GM19099 (cell line): ENCODE data around the gene SPC25.

ENCODE experiments used
- POLR2A ChIP-seq: IDR thresholded peaks from 3 replicates; pipeline ENCODE4 v1.6.1; 2011; ENCODE audit warnings: low read depth; ENCODE audit not compliant: insufficient read length; ENCODE audit errors: extremely low read depth

Gene SPC25

GRCh38 chr2:168912901-168913369, 22.7 kb upstream of the SPC25 start:
- TF ChIP-seq POLR2A, result no peak

DNA sequence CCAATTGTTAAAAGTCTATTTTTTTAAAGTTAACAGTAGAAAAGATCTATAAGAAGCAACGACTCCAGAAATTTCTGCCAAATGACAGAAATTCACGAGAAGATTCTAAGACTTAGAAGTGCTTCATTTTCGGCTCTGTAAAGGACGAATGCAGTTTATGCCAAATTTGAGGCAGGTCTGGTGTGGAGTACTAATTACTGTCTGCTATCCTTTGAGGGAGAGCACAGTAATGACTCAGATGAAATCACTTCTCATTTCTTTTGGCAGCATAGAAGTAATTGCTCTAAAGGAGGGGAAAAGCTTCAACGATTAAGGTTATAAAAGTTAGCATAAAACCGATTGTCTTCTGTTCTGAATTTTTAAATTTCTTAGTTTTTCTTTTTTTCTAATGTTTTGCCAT, 22.2 kb upstream of the SPC25 start:
- no peak for TF ChIP-seq POLR2A

DNA sequence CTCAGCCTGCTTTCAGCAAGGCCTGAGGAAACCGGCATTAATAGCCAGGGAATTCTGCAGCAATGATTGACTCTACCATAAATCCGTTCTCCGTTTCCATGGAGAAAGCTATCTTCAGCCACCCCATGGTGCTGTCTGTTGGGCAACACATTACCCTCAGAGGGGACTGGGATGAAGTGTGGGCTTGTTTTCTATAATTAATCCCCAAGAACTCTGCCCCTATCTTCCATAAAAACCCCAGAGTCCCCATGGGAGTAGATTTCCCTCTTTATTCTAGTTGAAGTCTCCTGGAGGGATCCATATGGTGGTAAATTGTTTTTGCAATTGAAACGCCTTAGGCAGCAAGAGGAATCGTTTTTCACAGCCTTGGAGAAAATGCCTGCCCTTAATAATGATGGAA, 20.1 kb upstream of the SPC25 start:
- no peak for TF ChIP-seq POLR2A

GRCh38 chr2:168907940-168908662, 17.9 kb upstream of the SPC25 start:
- no peak for TF ChIP-seq POLR2A

DNA sequence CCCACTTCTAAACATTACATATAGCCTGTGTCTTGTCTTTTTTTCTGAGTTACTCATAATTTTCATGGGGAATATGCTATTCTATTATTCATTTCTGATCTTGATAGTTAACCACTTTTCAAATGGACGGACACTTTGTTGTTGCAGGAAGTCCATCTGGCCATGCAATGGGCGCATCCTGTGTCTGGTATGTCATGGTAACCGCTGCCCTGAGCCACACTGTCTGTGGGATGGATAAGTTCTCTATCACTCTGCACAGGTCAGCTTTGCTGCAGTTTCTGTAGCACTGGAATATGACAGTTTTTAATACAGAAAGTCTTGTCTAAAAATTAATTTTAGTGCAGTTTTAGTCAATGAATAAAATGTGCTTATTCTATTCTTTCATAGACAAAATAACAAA, 14.1 kb upstream of the SPC25 start:
- no peak for TF ChIP-seq POLR2A

GRCh38 chr2:168903888-168904287, 13.7 kb upstream of the SPC25 start:
- TF ChIP-seq POLR2A, result no peak

DNA sequence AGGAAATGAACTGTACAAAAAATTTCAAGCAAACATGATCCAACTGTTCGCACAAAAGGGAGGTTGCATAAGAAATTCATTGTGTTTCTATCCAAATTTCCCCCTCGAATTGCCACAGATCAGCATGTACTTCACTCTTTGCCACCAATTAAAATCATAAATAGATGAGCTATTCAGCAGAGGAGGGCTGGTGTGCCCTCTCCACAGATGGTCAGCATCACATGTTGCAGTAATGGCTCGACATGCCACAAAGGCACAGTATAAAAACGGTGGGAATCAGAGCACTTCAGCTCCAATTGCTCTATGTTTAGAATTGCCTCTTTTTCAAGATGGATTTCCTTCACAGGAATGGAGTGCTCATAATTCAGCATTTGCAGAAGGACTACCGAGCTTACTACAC, 10.8 kb upstream of the SPC25 start, which contains the start of gene G6PC2:
Gene G6PC2, plus strand, starts transcription at position 289 of the 400 bp plus-strand sequence. Its CDS starts 41 bp downstream, at position 330.
- no peak for TF ChIP-seq POLR2A

DNA sequence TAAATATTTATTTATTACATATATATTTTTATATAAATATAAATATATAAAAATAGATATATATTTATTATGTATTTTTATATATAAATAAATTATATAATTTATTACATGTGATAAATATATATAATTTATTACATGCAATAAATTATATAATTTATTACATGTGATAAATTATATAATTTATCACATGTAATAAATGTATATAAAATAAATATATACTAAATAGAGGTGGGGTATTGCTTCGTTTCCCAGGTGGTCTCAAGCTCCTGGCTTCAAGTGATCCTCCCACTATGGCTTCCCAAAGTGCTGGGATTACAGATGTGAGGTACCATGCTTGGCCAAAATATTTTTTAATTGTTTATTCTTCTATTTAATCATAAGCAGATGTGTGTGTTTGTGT, 7.2 kb upstream of the SPC25 start:
- TF ChIP-seq POLR2A, result no peak

DNA sequence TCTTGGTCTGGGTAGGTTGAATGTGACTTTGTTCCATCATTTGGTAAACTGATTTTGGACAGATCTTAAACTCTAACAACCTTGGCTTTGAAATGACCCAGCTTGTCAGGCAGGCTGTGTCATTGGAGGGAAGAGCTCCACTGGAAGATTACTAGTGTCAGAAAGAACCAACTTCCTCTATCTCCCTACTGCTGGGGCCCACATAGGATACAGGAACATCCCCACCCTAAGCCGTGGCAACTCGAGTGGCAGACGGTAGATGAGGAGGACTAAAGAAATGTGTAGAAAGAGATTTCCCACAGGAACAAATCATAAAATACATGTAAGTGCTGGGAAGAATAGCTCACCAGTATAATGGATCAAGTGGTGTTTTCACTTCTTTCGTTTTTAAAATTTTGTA, 6.6 kb upstream of the SPC25 start:
- no peak for TF ChIP-seq POLR2A

DNA sequence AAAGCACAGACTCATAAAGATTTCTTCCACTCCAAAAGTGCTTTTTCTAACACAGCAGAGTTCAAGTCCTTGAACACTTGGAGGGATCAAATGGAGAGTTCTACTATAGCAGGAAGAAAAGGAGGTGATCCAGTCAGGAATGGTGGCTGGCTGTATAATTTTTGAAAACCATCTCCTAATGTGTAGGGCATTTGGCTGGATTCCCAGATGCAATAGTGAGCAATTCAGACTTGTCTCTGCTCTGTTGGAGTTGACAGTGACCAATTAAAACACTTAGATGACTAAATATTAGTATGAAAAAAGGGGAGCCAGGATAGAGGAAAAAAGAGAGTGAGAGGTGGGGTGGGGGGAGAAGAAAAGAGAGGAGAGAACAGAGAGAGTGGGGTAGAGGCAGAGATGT, 5.5 kb upstream of the SPC25 start:
- TF ChIP-seq POLR2A, result no peak

DNA sequence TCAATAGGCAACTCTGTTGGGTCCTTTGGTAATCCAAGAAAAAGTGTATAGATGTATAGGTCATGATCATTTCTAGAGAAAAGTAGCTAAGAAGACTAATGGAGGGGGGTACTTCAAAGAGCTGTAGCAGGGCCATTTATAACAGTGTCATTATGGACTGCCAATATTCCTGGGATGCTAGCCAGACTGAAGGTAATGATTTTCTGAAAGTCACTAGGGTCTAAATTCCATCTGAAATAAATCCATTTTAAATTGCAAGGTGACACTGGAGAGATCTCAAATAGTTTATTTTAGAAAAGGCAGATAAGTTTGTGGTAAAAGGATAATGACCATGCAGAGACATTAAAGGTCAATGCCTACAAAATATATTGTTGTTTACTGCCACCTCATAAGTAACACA, 4.5 kb upstream of the SPC25 start:
- TF ChIP-seq POLR2A, result no peak

GRCh38 chr2:168894101-168894500, 3.9 kb upstream of the SPC25 start:
- TF ChIP-seq POLR2A, result no peak

- TF ChIP-seq POLR2A, result no peak
Measured at GRCh38 chr2:168892327-168892726, 2.1 kb upstream of the SPC25 start.

DNA sequence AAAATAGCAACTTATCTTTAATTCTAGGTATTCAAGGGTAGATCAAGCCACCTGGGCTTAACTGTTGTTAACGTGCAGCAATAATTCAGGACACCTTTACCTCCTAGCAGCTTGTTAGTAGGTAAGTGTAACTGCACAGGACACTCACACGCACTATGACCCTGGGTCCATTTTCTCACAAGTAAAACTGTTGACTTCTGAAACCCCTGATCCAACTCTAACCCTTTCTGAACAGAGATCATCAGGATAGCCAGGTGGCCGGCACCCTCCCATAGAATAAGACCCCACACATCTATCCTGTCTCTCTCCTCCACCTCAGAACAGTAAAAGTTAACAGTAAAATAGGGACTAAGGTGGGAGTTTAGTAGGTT, 610 bp downstream of the SPC25 start:
- TF ChIP-seq POLR2A, result peak; percentile 1

DNA sequence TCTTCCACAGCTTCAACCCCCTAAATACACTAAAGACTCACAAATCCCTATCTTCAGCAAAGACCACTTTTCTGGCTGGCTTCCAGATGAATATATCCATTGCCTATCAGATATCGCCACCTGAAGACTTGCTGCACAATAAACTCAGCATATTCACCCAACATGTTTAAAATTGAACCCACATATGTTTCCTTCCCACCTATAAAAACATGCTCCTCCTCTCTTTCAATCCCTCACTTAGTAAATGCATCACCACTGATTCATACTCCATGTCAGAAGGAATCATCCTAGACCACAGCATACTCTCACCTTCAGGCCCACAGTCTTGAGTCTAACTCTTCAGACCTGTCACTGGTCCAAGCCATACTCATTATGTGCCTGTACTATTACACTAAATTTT, 5.3 kb downstream of the SPC25 start:
- no peak for TF ChIP-seq POLR2A

- TF ChIP-seq POLR2A, result no peak
Measured at GRCh38 chr2:168874368-168875054, 15.7 kb downstream of the SPC25 start.
